ENCODE data around the gene TSPAN31.

GRCh38 chr12:57758552-57759359 is 13.9 kb downstream of the TSPAN31 start:
- TF ChIP-seq, protein P1, sequence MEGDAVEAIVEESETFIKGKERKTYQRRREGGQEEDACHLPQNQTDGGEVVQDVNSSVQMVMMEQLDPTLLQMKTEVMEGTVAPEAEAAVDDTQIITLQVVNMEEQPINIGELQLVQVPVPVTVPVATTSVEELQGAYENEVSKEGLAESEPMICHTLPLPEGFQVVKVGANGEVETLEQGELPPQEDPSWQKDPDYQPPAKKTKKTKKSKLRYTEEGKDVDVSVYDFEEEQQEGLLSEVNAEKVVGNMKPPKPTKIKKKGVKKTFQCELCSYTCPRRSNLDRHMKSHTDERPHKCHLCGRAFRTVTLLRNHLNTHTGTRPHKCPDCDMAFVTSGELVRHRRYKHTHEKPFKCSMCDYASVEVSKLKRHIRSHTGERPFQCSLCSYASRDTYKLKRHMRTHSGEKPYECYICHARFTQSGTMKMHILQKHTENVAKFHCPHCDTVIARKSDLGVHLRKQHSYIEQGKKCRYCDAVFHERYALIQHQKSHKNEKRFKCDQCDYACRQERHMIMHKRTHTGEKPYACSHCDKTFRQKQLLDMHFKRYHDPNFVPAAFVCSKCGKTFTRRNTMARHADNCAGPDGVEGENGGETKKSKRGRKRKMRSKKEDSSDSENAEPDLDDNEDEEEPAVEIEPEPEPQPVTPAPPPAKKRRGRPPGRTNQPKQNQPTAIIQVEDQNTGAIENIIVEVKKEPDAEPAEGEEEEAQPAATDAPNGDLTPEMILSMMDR (conservative IDR thresholded peaks at IDR 0.05; ENCODE audit: low read depth, low read length), result no peak
- TF ChIP-seq EZH2 (IDR thresholded peaks at IDR 0.05; ENCODE audit: low read length, unreplicated experiment), result no peak

Data from PC-3 (cell line).